GM23248 (cell line): ENCODE measurements around the gene NT5E. TPM values are rescaled to one million over a fixed set of nuclear protein-coding genes. Genes with fewer than 3 reads are reported as not detected.

Source experiments
- DNase-seq: peaks from one replicate; pipeline ENCODE4 v3.0.0-alpha.2; 2015
- H2AFZ ChIP-seq: fragments of 200-600 bp; sonication (generic); 2 replicates; pipeline ENCODE4 v1.6.1; 2016; ENCODE audit warnings: antibody characterized with exemption
- H3F3A ChIP-seq: fragments of 200-600 bp; sonication (generic); 2 replicates; pipeline ENCODE4 v1.6.1; 2016; ENCODE audit warnings: mild to moderate bottlenecking, antibody characterized with exemption, mixed run types; ENCODE audit not compliant: insufficient read depth
- H3K27ac ChIP-seq: fragments of 200-600 bp; sonication (generic); 2 replicates; pipeline ENCODE4 v1.5.1; 2016; ENCODE audit warnings: mild to moderate bottlenecking
- H3K27me3 ChIP-seq: fragments of 200-600 bp; sonication (generic); replicated peaks from 2 replicates; pipeline ENCODE4 v1.6.1; 2016; ENCODE audit warnings: mild to moderate bottlenecking; ENCODE audit not compliant: insufficient read depth
- H3K36me3 ChIP-seq: fragments of 200-600 bp; sonication (generic); 2 replicates; pipeline ENCODE4 v1.6.1; 2016; ENCODE audit warnings: low read depth, mild to moderate bottlenecking
- H3K4me1 ChIP-seq: fragments of 200-600 bp; sonication (generic); 2 replicates; pipeline ENCODE4 v1.6.1; 2016; ENCODE audit warnings: mild to moderate bottlenecking; ENCODE audit not compliant: insufficient read depth
- H3K4me2 ChIP-seq: fragments of 200-600 bp; sonication (generic); one replicate; pipeline ENCODE4 v1.6.1; 2016; ENCODE audit warnings: mild to moderate bottlenecking; ENCODE audit not compliant: unreplicated experiment
- H3K4me3 ChIP-seq: fragments of 200-600 bp; sonication (generic); 2 replicates; pipeline ENCODE4 v1.5.1; 2016; ENCODE audit warnings: mild to moderate bottlenecking
- H3K79me2 ChIP-seq: fragments of 200-600 bp; sonication (generic); 2 replicates; pipeline ENCODE4 v1.6.1; 2016; ENCODE audit warnings: mild to moderate bottlenecking; ENCODE audit not compliant: insufficient read depth
- H3K9ac ChIP-seq: fragments of 200-600 bp; sonication (generic); 2 replicates; pipeline ENCODE4 v1.6.1; 2016; ENCODE audit warnings: mild to moderate bottlenecking
- H3K9me2 ChIP-seq: fragments of 200-600 bp; sonication (generic); 2 replicates; pipeline ENCODE4 v1.6.1; 2016; ENCODE audit warnings: mixed run types, mild to moderate bottlenecking, moderate library complexity; ENCODE audit not compliant: insufficient read depth
- H3K9me3 ChIP-seq: fragments of 200-600 bp; sonication (generic); one replicate; pipeline ENCODE4 v1.6.1; 2017; ENCODE audit warnings: low read depth
- H4K20me1 ChIP-seq: fragments of 200-600 bp; sonication (generic); 2 replicates; pipeline ENCODE4 v1.6.0; 2016; ENCODE audit not compliant: insufficient read depth
- EZH2 ChIP-seq: fragments of 200-600 bp; sonication (generic); IDR thresholded peaks from 2 replicates; pipeline ENCODE4 v1.6.1; 2018; ENCODE audit warnings: antibody characterized with exemption, mild to moderate bottlenecking; ENCODE audit not compliant: insufficient read depth, poor library complexity, severe bottlenecking
- EZH2phosphoT487 ChIP-seq: fragments of 200-600 bp; sonication (generic); IDR thresholded peaks from 2 replicates; pipeline ENCODE4 v1.6.1; 2018; ENCODE audit warnings: antibody characterized with exemption, moderate library complexity, mild to moderate bottlenecking, low read depth; ENCODE audit not compliant: insufficient read depth
- WGBS, 2 experiments: methylation state at CpG; one replicate each; pipeline ENCODE4 v1.1.6; 2015 to 2017; ENCODE audit warnings: low lambda C conversion rate in 2 of 2, low coverage in 1 of 2; ENCODE audit errors: missing lambda C conversion rate in 2 of 2; 5-methylcytosine and 5-hydroxymethylcytosine counted together
- in situ Hi-C: fragments of 300-500 bp; cut with MboI; formaldehyde crosslinking; loops from 2 replicates; pipeline ENCODE4 v1.15.0; 2020
- polyA plus RNA-seq: library from polyadenylated mRNA; unstranded; fragments of >200 nt; fragmentation: Nextera tagmentation; extraction: Ambion mirVana; gene quantifications from 2 replicates; pipeline ENCODE4 v1.2.1, GENCODE V29; 2016
- total RNA-seq: library from RNA; depleted of rRNA; stranded (reverse); fragments of >200 nt; shearing (Covaris generic); gene quantifications from 2 replicates; pipeline ENCODE4 v1.2.3, GENCODE V29; 2014

The NT5E gene
- total and polyA plus RNA-seq, 2 experiments from 2014 or later, result 201 to 264 TPM

DNA sequence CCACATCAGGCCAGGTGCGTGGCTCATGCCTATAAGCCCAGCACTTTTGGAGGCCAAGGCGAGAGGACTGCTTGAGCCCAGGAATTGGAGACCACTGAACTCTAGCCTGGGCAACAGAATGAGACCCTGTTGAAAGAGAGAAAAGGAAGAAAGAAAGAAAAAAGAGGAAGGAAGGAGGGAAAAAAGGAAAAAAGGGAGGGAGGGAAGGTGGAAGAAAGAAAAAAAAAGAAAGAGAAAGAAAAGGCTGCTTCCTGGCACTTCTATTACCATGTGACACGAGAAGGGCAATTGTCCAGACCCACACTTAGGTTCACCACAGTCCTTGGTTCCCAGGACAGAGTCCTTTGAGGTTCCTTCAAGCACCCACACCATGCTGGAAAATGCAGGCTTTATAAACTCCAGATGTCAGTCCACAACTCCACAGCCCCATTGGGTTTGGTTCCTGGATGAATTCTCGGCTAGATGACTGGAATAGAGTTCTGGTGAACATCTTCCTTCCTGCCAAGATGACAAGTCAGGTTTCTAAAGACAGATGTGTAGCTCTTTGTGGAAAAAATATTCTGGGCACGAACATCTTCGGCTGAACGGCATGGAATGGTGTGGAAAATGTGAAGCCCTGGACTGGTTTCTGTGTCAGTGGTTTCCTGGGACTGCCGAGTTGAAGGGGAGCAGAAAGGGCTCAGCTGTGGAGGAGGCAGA, 32.5 kb downstream of the NT5E start:
- H3K4me3 ChIP-seq, result peak overlapping the region; percentile 37
- peaks cover 18% of the 10 kb centered on the region for H3K79me2 ChIP-seq
- no peaks in the 10 kb centered on the region for H3K9me3 ChIP-seq
- peaks cover 36% of the 10 kb centered on the region for H3K4me1 ChIP-seq
- H3K27me3 ChIP-seq, result no peaks in the 10 kb centered on the region
- peak overlapping the region; percentile 8; the same call in 1 of the 2 replicates for H2AFZ ChIP-seq
- H3K9me2 ChIP-seq, result no peaks in the 10 kb centered on the region
- peak; percentile 85 for DNase-seq
- H3K36me3 ChIP-seq, result peaks cover 34% of the 10 kb centered on the region
- in situ Hi-C loops, result loop anchor here (10.0 to 25.0 kb wide), 2 partner anchors 128 to 720 kb away; partner anchors contain the start of gene TBX18
- 25 to 29% methylated on average over 8 of the region's 8 CpGs for WGBS, 2 experiments
- peak overlapping the region; percentile 78 for H3K27ac ChIP-seq
- peak overlapping the region; percentile 80 for H3K4me2 ChIP-seq
- H3F3A ChIP-seq, result peaks cover 55% of the 10 kb centered on the region
- H3K9ac ChIP-seq, result peak overlapping the region; percentile 38
- TF ChIP-seq EZH2phosphoT487 (no peak), EZH2 (no peak)
- H4K20me1 ChIP-seq, result no peaks in the 10 kb centered on the region

DNA sequence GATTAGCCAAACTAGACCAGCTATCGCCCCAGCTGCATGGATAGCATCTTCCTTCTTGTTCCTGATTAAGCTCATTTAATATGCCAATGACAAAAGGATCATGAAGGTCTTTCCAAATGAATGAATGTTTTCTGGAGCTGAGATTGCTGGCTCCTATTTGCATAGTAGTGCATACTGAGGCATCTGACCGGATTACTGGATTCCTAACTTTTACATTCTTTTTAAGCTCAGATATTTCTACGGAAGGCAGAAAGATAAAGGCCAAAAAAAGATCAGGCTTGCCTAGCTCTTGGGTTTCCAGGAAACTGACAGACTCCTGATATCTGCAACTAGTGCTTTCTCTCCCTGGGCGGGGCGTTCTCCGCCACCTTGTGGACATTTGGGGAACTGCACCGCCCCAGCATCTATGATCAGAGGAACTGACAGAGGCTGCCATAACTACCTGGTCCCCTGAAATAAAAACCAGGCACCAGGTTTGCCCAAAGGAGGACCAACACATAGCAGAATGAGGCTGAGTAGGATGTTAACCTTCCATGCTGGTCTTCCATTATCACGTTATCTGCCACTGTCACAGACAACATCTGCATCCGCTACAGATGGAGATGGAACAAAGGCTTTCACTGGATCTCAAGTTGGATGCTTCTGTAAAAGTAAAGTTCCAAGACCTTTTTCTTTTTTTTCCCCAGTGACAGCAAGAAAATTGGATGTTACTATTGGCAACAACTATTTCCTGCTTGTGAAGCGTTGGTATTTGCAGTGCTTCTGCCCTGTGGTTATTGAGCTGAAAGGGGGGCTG, 33.2 kb downstream of the NT5E start:
- H3K4me3 ChIP-seq, result peak overlapping the region; percentile 37
- no peaks in the 10 kb centered on the region for H4K20me1 ChIP-seq
- no peaks in the 10 kb centered on the region for H3K9me2 ChIP-seq
- H3F3A ChIP-seq, result peaks cover 47% of the 10 kb centered on the region
- 21 to 24% methylated on average over 10 of the region's 10 CpGs for WGBS, 2 experiments
- peaks cover 36% of the 10 kb centered on the region for H3K4me1 ChIP-seq
- peak overlapping the region; percentile 38 for H3K9ac ChIP-seq
- peak overlapping the region; percentile 8; the same call in 1 of the 2 replicates for H2AFZ ChIP-seq
- H3K9me3 ChIP-seq, result no peaks in the 10 kb centered on the region
- no peaks in the 10 kb centered on the region for H3K27me3 ChIP-seq
- in situ Hi-C loops, result loop anchor here (10.0 to 25.0 kb wide), 2 partner anchors 128 to 721 kb away; partner anchors contain the start of gene TBX18
- H3K79me2 ChIP-seq, result peaks cover 11% of the 10 kb centered on the region
- peak overlapping the region; percentile 80 for H3K4me2 ChIP-seq
- H3K27ac ChIP-seq, result peak overlapping the region; percentile 78
- H3K36me3 ChIP-seq, result peaks cover 34% of the 10 kb centered on the region
- DNase-seq, result peak; percentile 74
- no peak for TF ChIP-seq EZH2phosphoT487
- no peak for TF ChIP-seq EZH2

DNA sequence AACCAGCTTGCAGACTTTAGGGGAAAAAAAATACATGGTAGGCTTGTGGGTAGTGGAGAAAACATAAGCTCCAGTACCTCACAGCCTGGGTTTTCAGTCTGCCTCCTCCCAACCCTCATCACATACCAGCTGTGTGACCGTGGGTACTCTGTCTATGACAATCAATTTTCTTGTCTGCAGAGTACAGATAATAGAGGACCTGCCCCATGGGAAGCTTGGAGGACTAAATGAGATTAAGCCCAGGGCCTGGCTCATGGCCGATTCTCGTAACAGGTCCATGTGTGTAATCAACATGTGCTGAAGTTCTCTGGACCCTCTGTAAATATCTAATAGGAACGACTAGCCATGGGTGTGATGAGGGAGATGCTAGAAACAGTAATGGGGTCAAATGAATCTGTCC, 34.0 kb downstream of the NT5E start:
- H3K4me2 ChIP-seq, result no peak overlapping the region
- no peak overlapping the region for H3K27ac ChIP-seq

DNA sequence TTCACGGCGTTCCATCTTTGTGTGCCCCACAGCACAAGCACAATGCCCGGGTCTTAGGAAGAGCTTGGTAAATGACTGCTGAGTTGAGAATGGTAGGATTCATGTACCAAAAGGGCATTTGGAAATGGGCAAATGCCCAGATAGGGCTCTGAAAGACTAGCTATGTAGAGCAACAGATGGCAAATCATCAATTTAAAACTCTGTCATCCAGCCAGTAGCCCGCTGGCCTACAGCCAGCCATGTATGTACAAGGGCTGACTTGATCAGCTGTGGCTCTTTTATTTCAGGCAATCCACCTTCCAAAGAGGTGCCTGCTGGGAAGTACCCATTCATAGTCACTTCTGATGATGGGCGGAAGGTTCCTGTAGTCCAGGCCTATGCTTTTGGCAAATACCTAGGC, 35.1 kb downstream of the NT5E start:
- in situ Hi-C loops, result loop anchor here (10.0 to 25.0 kb wide), 2 partner anchors 130 to 723 kb away; partner anchors contain the start of gene TBX18

More for the DNA sequence above, 34.0 kb downstream of the NT5E start:
- no peaks in the 10 kb centered on the region for H3K9me2 ChIP-seq
- H3K4me3 ChIP-seq, result no peak overlapping the region
- H3K27me3 ChIP-seq, result no peaks in the 10 kb centered on the region
- H3K9ac ChIP-seq, result peak overlapping the region; percentile 4; the same call in 1 of the 2 replicates
- peaks cover 36% of the 10 kb centered on the region for H3K4me1 ChIP-seq
- peaks cover 34% of the 10 kb centered on the region for H3K36me3 ChIP-seq
- no peaks in the 10 kb centered on the region for H4K20me1 ChIP-seq
- no peak for TF ChIP-seq EZH2
- no peak for TF ChIP-seq EZH2phosphoT487
- H2AFZ ChIP-seq, result no peak overlapping the region
- peaks cover 44% of the 10 kb centered on the region for H3F3A ChIP-seq
- in situ Hi-C loops, result loop anchor here (10.0 to 25.0 kb wide), 2 partner anchors 129 to 722 kb away; partner anchors contain the start of gene TBX18
- peaks cover 10% of the 10 kb centered on the region for H3K79me2 ChIP-seq
- H3K9me3 ChIP-seq, result no peaks in the 10 kb centered on the region
- DNase-seq, result no peak
- 87 to 91% methylated on average over 4 of the region's 4 CpGs for WGBS, 2 experiments

More for the DNA sequence above, 35.1 kb downstream of the NT5E start:
- no peak overlapping the region for H3K4me3 ChIP-seq
- peaks cover 38% of the 10 kb centered on the region for H3F3A ChIP-seq
- H3K27me3 ChIP-seq, result no peaks in the 10 kb centered on the region
- no peaks in the 10 kb centered on the region for H3K9me2 ChIP-seq
- H3K9ac ChIP-seq, result no peak overlapping the region
- H3K4me2 ChIP-seq, result no peak overlapping the region
- peaks cover 33% of the 10 kb centered on the region for H3K36me3 ChIP-seq
- H3K79me2 ChIP-seq, result peaks cover 10% of the 10 kb centered on the region
- no peaks in the 10 kb centered on the region for H3K9me3 ChIP-seq
- H2AFZ ChIP-seq, result no peak overlapping the region
- 87 to 92% methylated on average over 5 of the region's 5 CpGs for WGBS, 2 experiments
- no peak for DNase-seq
- H4K20me1 ChIP-seq, result no peaks in the 10 kb centered on the region
- H3K27ac ChIP-seq, result no peak overlapping the region
- peaks cover 25% of the 10 kb centered on the region for H3K4me1 ChIP-seq
- no peak for TF ChIP-seq EZH2phosphoT487
- no peak for TF ChIP-seq EZH2
